GM19438 (cell line): ENCODE measurements around the gene INS.

Source experiments
- ATAC-seq: cut with Tn5 transposase; IDR thresholded peaks from one replicate; pipeline ENCODE4 v1.9.1; 2021; ENCODE audit warnings: low read depth; ENCODE audit not compliant: unreplicated experiment

The INS gene

DNA sequence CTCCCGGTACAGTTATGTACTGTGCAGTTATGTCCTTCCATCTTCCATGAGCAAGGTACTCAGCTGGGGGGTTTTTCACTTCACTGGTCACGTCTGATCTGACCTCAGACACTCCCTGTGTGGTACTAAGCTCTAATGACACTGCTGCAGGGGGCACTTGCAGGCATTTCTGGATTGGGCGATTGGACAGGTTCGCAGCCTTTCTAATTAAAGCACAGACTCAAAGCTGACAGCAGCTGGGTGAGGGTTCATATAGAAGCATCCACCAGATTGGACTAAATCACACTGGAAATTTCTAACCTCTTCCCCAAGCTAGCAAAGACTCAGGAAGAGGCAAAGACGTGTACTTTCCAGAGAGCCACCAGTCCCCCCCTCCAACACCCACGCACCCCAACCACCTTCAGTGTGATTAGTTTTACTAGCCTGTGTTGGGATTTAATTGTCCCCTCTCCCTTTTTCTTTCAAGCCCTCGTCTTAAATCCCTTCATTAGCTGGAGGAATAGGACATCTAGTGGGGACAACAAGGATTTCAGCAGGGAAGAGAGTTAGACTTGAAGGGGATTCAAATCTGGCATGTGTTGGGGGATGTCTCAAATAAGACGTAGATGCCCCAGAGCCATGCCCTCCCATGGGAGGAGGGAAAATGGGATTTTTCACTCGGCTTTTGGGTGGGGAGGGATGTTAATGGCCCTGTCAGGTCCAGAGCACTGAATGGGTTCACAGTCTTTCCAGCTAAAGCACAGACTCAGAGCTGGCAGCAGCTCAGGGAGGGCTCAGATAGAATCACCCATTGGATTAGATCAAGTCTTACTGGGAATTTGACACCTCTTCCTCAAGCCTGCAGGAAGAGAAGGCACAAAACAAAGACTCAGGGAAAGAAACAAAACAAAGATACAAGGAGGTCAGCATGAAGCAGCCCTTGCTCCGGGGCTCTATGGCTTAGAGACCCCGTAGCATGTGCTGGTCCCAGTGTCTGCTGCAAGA is 10.9 kb downstream of the INS start:
- ATAC-seq, result no peak

DNA sequence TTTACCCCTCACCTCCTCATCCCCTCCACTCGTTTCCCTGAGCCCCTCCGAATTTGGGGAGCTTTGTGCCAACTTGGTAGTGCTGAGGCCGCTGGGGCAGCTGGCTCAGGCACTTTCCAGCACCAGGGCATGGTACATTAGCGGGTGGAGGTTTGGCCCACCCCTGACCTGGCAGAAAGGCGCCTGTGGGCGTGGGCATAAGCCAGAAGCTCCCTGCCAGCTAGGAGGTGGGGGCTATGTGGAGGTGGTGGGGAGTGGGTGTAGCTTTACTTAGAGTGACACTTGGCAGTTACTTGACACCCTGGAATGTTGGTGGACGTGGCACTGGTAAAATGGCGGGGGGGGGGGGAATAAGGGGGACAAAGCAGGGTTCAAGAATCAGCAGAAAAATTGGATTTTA is 11.5 kb downstream of the INS start:
- no peak for ATAC-seq

DNA sequence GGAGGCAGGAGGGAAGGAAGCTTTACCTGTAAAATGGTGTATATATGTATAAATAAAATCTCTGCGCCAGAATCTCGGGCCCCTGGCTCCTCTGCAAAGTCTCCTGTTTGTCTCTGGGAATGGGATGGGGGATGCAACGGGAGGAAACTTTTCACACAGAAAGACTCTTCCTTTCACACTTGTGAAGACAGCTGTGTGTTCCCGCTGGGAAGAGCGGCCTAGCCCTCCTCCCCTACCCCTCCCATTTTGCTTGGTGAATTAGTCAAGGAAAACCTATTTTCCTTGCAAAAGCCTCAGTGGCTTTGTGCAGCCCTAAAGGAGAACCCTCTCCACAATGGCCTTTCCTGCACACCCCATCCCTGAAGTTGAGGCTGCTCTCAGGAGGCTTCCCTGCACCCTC is 12.4 kb downstream of the INS start:
- no peak for ATAC-seq

- ATAC-seq, result no peak
Observed at GRCh38 chr11:2147391-2147790, 13.6 kb downstream of the INS start.

DNA sequence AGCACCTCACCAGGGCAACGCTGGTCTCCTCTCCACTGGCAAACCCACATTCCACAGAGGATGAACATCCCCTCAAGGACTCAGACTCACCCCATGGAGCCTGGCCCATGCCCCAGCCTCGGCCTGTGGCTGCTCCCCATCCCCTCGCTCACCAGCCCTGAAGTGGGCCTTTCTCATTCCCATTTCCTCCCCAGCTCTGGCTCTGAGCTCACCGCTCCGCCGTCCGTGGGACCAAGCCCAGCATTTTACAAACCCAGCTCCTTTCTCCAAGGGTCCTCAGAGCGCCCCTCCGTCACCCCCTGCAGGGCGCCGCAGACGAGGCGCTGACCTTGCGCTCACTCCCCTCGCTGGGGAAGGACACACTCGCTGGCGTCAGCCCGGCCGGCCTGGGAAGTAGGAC is 15.0 kb downstream of the INS start:
- no peak for ATAC-seq

DNA sequence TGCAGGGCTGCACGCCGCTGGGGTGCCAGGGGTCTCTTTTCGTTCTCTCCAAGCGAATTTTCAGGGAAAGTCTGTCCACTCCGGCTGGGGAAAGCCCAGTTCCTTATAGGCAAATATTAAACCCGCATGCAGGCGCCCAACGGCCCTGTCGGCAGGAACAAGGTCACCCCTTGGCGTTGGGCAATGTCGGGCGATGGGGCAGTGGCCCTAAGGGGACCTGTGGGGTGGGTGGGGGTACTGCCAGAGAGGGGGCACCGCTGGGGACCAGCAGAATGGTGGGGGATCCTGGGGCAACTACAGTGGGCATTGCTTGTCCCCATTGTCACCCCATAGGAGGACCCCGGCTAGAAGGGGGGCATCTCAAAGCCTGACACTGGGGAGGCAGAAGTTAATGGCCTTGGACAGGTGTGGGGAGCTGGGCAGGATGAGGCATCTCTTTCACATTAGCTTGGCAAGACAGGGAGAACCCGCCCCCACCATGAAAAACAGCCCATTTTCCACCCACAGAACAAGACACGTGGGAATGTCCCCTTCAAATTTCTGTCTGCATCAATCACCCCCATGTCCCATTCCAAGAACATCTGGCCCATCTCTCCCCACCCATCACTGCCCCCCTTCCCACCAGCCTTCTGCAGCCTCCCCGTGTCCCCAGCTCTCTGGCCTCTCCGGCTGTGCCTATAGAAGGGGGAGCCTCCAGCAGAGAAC is 16.3 kb downstream of the INS start:
- no peak for ATAC-seq

DNA sequence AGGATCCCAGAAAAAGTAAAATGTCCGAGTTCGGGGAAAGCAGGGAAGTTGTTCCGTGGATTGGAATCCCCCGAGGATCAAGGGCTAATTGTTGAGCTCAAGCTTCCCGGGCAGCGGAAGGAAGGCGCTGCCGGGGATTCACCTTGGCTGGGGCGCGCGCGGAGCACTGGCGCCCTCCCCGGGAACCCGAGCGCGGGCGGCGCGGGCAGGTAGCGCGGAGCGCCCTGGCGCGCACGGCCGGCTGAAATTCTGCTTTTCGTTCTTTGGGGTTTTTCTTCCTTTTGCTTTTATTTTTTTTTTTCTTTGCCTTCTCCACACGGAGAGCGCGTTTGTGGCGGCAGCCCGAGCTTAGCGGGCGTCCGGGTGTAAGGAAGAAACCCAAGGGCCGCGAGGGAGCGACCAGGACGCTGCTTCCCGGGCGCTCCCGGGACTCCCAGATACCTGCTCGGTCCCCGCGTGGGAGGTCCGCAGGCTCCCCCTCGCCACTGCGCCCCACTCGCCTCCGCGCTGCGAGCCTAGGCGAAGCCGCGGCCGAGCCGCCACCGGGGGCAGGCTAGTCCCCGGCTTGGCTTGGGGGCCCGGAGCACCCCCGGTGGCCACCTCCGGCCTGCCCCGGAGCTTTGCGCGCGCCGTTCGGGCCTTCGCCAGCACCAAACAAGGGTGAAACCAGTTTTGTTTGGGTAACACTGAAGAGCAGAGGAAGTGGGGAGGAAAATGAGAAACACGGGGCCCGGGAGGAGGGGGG is 17.0 kb downstream of the INS start:
- ATAC-seq, result no peak

- no peak for ATAC-seq
Observed at GRCh38 chr11:2143477-2143798, 17.6 kb downstream of the INS start.

DNA sequence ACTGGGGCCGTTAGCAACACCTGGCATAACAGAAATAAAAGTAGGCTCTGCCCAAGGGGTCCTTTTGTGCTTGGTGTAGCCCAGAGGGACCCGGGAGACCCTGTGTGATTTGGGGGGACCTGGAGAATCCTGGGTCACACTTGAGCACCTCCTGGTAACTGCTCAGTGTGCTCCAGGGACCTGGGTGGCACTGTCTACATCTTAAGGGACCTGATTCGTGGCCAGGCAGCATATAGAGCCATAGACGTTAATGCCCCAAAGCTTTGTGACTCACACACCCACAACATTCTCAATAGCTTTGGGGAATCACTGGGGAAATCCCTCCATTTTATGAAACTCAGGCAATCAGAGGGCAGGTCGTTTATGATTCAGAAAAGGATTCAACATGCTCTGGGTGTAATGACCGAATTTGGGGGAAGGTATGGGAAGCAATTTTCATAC is 18.2 kb downstream of the INS start:
- ATAC-seq, result no peak

GRCh38 chr11:2142300-2142759 is 18.7 kb downstream of the INS start:
- no peak for ATAC-seq

- no peak for ATAC-seq
Observed at GRCh38 chr11:2140411-2141400, 20.3 kb downstream of the INS start.

DNA sequence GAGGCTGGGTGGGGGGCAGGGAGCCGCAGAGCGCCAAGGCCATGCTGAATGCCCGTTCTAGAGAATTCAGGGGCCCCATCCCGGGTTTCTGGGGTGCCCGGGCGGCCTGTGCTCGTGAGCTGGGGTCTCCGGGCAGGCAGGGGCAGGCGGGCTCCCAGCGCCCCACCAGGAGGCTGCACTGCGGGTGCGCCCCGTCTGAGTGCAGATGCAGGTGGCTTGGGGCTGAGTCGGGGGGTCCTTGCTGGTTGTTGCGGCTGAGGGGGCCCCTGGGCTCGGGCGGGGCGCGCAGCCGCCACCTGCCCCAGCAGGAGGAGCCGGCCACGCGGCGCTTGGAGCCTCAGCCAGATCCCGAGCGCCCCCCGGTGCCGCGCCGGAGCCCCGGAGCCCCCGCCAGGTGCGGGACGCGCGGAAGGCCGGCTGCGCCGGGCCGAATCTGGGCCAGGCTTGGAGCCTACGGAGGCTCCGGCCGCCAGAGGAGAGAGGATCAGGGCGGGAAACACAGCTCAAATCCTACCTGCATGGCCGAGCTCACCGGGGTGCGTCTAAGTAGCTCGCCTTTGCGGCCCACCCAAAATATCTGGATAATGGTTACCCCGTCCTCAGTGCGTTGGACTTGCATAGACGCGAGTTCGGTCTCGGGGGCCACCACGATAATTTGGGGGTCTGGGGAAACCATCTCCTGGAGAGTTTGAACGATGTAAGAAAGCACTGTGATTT is 21.2 kb downstream of the INS start:
- ATAC-seq, result no peak

GRCh38 chr11:2139123-2139521 is 21.9 kb downstream of the INS start, which contains the start of gene IGF2:
IGF2 (minus strand) TSS chr11:2139389; CDS start chr11:2135523, 3,866 bp downstream.
- no peak for ATAC-seq

DNA sequence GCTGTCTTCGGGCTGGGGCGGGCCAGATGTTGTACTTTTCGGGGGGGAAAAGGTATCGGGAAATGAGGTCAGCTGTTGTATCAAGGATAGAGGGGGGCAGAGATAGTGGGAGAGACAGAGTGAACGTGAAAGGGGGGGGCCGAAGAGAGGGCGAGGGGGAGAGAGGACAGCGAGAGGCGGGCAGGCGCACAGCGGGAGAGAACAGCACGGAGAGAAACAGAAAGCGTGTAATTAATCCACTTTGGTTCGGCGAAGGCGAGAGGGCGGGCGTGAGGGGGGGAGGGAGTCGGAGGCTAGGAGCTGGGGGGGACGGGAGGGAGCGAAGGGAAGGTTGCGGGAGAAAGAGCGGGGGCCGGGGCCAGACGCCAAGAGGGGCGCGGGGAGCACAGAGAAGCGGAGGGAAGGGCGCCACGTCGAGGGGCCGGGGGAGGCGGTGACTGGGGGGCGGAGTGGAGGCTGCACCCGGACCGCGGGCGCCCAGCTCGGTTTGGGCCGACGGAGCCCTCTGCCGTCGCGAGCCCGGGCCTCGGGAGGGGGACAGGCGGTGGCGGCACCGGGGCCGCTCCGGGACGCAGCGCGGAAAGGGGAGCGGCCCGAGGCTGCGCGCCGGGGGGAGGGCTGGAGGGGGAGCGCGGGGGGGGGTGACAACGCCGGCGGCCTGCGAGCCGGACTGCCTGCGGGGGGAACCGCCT is 22.4 kb downstream of the INS start:
- no peak for ATAC-seq

DNA sequence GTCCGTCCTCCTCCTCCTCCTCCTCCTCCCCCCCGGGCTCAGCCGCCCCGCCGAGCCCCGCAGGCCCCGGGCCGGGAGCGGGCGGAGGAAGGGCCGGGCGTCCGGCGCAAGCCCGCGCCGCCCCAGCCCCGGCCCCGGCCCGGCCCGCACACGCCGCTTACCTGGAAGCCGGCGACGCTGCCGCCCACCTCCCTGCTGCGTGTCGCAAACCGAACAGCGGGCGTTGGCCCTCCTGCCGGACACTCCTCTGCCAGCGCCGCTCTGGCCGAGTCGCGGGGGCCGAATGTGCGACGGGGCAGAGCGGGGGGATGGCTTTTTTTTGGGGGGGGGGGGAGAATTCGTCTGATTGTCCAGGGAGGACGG is 23.0 kb downstream of the INS start:
- no peak for ATAC-seq

- ATAC-seq, result no peak
Observed at GRCh38 chr11:2137202-2138067, 23.6 kb downstream of the INS start.

GRCh38 chr11:2136952-2137201 is 24.1 kb downstream of the INS start:
- ATAC-seq, result no peak
